GM03348 (cell line): ENCODE data around the gene DNAJB13.
A peak's percentile ranks its signal among the peaks of the same experiment; 100 is the strongest.
"Not testable (repeated sequence)": the region's sequence is repeated elsewhere in the genome, so short reads cannot be mapped to it uniquely, and the experiment has no call there.

Experiments
- DNase-seq: peaks from one replicate; pipeline ENCODE4 v3.0.0; 2012; ENCODE audit warnings: low spot score

The DNAJB13 gene

GRCh38 chr11:73977856-73978519 is 27.2 kb downstream of the DNAJB13 start:
- no peak for DNase-seq

GRCh38 chr11:73978576-73979086 is 27.8 kb downstream of the DNAJB13 start:
- DNase-seq = peak; percentile 35

GRCh38 chr11:73980001-73980961 is 29.5 kb downstream of the DNAJB13 start:
- DNase-seq = no peak

DNA sequence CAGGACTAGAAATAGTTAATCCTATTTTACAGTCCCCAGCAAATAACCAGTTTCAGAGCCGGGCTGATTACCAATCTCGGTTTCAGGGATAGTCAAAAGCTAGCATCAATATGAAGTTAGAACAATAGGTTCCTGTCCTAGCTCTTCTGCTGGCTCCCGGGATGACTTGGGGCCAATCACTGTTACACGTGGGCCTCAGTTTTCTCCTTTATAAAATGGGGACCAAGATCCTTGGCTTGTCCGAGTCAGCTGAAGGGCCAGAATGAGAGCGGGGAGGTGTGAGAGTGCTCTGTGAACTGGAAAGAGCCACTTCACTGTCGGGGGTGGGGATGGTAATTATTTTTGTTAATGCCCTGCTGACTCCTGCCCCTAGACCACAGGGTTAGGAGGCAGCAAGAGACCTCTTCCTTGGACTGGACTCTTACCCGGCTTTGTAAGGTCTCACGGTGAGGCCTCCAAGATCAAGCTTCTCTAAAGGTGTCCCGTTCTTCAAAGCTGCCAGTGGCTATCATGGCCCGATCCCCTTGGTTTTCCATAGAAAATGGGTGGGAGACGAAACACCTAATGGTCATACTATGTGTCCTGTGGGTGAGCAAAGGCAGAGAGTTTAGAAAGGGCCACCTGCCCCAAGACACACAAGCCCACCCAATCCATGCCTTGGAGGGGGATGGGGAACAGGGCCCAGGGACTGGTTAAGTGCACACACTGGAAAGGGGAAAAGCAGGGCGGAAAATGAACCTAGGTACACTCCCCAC is 30.4 kb downstream of the DNAJB13 start:
- no peak for DNase-seq

- peak; percentile 89 for DNase-seq
Observed at GRCh38 chr11:73982595-73982989, 31.8 kb downstream of the DNAJB13 start, which contains the start of gene UCP2. UCP2 (minus strand) TSS chr11:73982843; CDS start chr11:73978378, 4,465 bp downstream.

- DNase-seq = peak; percentile 98
Observed at GRCh38 chr11:73982990-73983740, 32.3 kb downstream of the DNAJB13 start.

- DNase-seq = no peak
Observed at GRCh38 chr11:73983741-73984538, 33.1 kb downstream of the DNAJB13 start.

DNA sequence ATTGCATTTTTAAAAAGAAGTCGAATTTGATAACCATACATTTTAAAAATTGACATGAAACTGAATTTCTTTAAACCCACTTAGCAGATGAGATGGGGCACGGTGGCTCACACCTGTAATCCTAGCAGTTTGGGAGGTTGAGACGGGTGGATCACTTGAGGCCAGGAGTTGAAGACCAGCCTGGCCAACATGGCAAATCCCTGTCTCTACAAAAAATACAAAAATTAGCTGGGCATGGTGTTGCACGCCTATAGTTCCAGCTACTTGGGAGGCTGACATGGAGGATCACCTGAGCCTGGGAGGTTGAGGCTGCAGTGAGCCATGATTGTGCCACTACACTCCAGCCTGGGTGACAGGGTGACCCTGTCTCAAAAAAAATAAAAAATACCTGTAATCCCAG is 34.8 kb downstream of the DNAJB13 start:
- DNase-seq = not testable (repeated sequence)

DNA sequence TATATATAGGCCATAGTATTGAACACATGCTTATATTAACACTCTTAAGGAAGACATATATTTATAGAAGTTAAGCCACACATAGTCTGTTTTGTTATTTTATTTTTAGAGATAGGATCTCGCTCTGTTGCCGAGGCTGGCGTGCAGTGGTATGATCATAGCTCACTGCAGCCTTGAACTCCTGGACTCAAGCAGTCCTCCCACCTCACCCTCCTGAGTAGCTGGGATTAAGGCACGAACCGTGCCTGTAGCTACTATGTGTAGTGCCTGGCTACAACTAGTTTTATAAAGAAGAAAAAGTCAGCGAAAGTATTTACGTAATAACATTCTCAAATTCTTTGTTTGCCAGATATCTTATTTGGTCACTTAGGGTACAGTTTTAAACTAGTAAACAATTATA is 37.4 kb downstream of the DNAJB13 start:
- no peak for DNase-seq

DNA sequence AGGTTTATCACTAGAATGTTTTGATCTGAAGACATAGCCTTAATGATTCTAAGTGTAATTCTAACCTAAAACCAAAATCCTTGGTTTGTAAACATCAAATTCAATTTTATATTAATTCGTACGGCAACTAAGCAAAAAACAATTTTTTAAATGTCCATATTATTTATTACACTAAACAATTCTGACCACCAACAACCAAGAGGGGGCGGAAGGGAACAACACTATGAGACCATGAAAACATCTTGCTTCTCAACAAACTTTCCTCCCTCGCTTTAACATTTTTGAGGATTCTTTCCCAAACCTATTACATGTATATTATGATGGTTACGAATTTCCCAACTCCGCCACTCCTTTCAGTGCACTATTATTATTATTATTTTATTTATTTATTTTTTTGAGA is 38.3 kb downstream of the DNAJB13 start:
- no peak for DNase-seq

GRCh38 chr11:73990730-73991129 is 39.9 kb downstream of the DNAJB13 start:
- DNase-seq = no peak

DNA sequence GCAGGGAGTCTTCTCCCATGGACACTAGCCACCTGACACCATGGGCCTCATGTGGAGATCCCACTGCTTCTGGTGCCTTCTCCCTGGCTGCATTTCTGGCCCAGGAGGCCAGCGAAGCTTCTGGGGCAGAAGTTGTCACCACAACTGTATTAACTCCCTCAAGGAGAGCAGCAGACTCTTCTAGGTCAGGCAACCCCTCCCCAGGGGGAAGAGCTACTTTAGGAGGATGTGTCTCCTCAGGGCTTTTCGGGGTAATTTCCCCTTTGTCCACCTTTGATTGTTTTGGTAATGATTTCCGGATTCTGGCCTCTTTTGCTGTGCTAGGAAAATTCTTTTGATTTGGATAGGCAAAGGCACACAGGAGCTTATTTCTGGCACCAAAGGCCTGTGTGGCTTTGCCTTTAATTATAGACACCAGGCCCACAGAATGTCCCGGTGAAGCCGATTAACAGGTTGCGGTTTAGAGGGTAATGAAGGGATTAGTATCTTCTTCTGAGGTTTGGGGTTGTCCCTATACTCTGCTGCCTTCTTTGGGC is 40.7 kb downstream of the DNAJB13 start:
- DNase-seq = no peak

- DNase-seq = no peak
Observed at GRCh38 chr11:73995247-73995646, 44.4 kb downstream of the DNAJB13 start.

- no peak for DNase-seq
Observed at GRCh38 chr11:73995731-73996130, 44.9 kb downstream of the DNAJB13 start.

DNA sequence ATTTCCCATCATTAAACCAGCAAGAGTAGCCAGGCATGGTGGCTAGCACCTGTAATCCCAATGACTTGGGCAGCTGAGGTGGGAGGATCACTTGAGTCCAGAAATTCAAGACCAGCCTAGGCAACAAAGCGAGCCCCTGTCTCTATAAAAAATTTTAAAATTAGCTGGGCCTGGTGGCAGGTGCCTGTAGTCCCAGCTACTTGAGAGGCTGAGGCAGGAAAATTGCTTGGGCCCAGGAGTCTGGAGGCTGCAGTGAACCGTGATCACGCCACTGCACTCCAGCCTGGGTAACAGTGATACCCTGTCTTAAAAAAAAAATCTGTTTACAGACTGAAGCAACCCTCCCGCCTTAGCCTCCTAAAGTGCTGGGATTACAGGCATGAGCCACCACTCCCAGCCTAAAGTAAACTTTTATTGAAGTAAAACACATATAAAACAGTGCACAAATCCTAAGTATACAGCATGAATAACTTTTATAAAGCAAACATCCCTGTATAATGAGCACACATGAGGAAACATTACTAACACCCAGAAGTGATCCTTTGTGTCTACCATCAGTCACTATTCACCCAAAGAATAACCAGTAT is 45.4 kb downstream of the DNAJB13 start:
- no peak for DNase-seq

DNA sequence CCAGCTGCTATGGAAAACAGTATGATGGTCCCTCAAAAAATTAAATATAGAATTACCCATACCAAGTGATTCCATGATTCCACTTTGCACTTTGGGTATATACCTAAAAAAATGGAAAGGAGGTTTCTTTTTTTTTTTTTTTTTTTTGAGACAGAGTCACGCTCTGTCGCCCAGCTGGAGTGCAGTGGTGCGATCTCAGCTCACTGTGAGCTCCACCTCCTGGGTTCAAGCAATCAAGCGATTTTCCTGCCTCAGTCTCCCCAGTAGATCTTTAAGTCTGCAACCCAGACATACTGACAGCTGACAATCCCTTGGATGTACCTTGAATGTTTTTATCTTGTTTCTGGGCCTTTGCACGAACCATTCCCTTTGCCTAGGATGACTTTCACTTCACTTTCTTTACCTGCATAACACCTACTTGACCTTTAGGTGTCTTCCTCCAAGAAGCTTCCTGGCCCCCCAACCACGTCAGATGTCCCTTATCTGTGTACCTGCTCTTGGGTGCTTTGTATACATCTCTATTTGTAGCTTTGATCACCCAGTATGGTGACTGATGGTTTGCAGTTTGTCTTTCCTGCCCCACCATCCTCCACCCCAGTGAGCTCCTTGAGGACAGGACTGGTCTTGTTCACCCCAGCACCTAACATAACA is 46.4 kb downstream of the DNAJB13 start:
- no peak for DNase-seq

DNA sequence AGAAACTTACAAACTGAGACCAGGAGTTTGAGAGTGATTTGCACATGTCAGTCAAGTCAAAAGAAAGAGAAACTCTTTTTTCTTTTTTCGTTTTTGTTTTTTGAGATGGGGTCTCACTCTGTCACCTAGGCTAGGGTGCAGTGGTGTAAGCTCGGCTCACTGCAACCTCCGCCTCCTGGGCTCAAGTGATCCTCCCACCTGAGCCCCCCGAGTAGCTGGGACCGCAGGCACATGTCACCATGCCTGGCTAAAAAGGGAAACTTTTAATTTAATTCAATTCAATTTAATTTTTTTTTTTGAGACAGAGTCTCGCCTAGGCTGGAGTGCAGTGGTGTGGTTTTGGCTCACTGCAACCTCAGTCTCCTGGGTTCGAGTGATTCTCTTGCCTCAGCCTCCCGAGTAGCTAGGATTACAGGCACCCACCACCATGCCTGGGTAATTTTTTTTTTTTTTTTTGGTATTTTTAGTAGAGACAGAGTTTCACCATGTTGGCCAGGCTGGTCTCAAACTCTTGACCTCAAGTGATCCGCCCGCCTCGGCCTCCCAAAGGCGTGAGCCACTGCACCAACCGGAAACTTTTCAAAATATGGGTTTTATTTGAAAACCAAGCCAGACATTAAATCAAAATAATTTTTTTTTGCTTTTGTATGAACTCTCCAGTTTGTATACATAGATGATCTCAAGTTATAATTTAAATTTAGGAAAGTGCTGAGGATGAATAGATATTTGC is 48.2 kb downstream of the DNAJB13 start:
- no peak for DNase-seq

DNA sequence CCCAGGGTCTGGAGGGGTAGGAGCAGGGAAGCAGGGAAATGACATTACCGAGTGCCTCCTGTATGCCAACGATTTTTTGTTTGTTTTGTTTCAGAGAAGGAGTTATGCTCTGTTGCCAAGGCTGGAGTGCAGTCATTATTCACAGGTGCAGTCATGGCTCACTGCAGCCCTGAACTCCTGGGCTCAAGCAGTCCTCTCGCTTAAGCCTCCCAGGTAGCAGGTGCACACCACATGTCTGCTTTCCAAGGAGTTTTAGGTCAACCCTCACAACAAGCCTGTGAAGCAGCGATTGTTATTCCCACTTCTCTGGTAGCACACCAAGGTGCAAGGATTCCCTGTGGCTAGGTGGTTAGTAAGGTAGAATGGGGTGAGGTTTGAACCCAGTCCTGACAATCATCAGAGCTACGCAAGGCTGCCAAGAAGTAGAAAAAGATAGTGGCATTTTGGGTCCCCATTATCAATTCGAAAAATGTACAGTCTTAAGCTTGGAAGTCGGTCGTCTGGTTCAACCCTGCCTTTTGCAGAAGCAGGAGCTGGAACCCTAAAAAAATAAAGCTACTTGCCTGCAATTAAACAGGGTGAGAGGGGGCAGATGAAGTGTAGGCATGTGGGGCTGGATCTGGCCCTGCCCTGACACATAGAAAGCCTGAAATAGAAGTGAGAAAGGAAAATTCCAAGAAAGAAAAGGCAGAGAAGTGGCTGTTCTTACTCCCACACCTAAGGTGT is 48.9 kb downstream of the DNAJB13 start:
- no peak for DNase-seq
